Measurements from ENCODE around the gene ALLC. TPM values are rescaled to one million over a fixed set of nuclear protein-coding genes. Genes with fewer than 3 reads are reported as not detected.

Gene ALLC
- total RNA-seq, 2 donors from 2014 or later: 5.2 TPM; not detected in 1

GRCh38 chr2:3651691-3652648, 6.0 kb upstream of the ALLC start:
- H3K9me3 ChIP-seq: no peaks in the 10 kb centered on the region
- no peaks in the 10 kb centered on the region for H3K36me3 ChIP-seq
- no peak overlapping the region for H3K4me3 ChIP-seq
- H3K27ac ChIP-seq: peak overlapping the region in 1 of 2 donors; percentile 30
- H3K4me1 ChIP-seq (replicated peaks): no peaks in the 10 kb centered on the region
- H3K27me3 ChIP-seq (replicated peaks; ENCODE audit: insufficient read depth): no peaks in the 10 kb centered on the region
- TF ChIP-seq CTCF (IDR thresholded peaks at IDR 0.05) (no peak), POLR2A (IDR thresholded peaks at IDR 0.05) (no peak), POLR2AphosphoS5 (IDR thresholded peaks at IDR 0.05) (no peak)
- WGBS: 44% methylated on average over 45 of the region's 45 CpGs
- intact Hi-C loops (cut with DNase I): loop anchor here (5.0 kb wide), 2 partner anchors 230 to 350 kb away; no protein-coding TSS in a partner anchor
- DNase-seq (ENCODE audit: low spot score): peak; percentile 46

GRCh38 chr2:3652896-3653625, 4.9 kb upstream of the ALLC start:
- Histone ChIP-seq H3K9me3 (no peaks in the 10 kb centered on the region), H3K36me3 (no peaks in the 10 kb centered on the region), H3K4me3 (no peak overlapping the region), H3K4me1 (replicated peaks) (no peaks in the 10 kb centered on the region), H3K27me3 (replicated peaks; ENCODE audit: insufficient read depth) (no peaks in the 10 kb centered on the region), H3K27ac (no peak overlapping the region)
- TF ChIP-seq POLR2A (IDR thresholded peaks at IDR 0.05) (no peak), POLR2AphosphoS5 (IDR thresholded peaks at IDR 0.05) (no peak), CTCF (IDR thresholded peaks at IDR 0.05) (no peak)
- 86% methylated on average over 9 of the region's 9 CpGs for WGBS
- no peak for DNase-seq (ENCODE audit: low spot score)
- intact Hi-C loops (cut with DNase I): loop anchor here (5.0 kb wide), 2 partner anchors 231 to 351 kb away; no protein-coding TSS in a partner anchor

- TF ChIP-seq POLR2A (IDR thresholded peaks at IDR 0.05) (no peak), CTCF (IDR thresholded peaks at IDR 0.05) (no peak), POLR2AphosphoS5 (IDR thresholded peaks at IDR 0.05) (no peak)
- Histone ChIP-seq H3K9me3 (no peaks in the 10 kb centered on the region), H3K27me3 (replicated peaks; ENCODE audit: insufficient read depth) (no peaks in the 10 kb centered on the region), H3K4me1 (replicated peaks) (no peaks in the 10 kb centered on the region), H3K36me3 (no peaks in the 10 kb centered on the region), H3K4me3 (no peak overlapping the region), H3K27ac (no peak overlapping the region)
- intact Hi-C loops (cut with DNase I): loop anchor here (5.0 kb wide), 2 partner anchors 232 to 352 kb away; no protein-coding TSS in a partner anchor
- WGBS: 81% methylated on average over 10 of the region's 10 CpGs
- no peak for DNase-seq (ENCODE audit: low spot score)
Observed at GRCh38 chr2:3654011-3654410, 4.0 kb upstream of the ALLC start.

- intact Hi-C loops (cut with DNase I): loop anchor here (5.0 kb wide), 2 partner anchors 232 to 352 kb away; no protein-coding TSS in a partner anchor
- no peaks in the 10 kb centered on the region for H3K36me3 ChIP-seq
- H3K9me3 ChIP-seq: no peaks in the 10 kb centered on the region
- H3K4me1 ChIP-seq (replicated peaks): no peaks in the 10 kb centered on the region
- no peak overlapping the region for H3K27ac ChIP-seq
- 82% methylated on average over 21 of the region's 21 CpGs for WGBS
- no peaks in the 10 kb centered on the region for H3K27me3 ChIP-seq (replicated peaks; ENCODE audit: insufficient read depth)
- TF ChIP-seq CTCF (IDR thresholded peaks at IDR 0.05) (no peak), POLR2AphosphoS5 (IDR thresholded peaks at IDR 0.05) (no peak), POLR2A (IDR thresholded peaks at IDR 0.05) (no peak)
- no peak overlapping the region for H3K4me3 ChIP-seq
- no peak for DNase-seq (ENCODE audit: low spot score)
Observed at GRCh38 chr2:3654531-3655225, 3.3 kb upstream of the ALLC start.

Measured in prostate gland (tissue), 2 donors.